ENCODE results near the gene PATE3. TPM values are rescaled to one million over a fixed set of nuclear protein-coding genes. Genes with fewer than 3 reads are reported as not detected.

PATE3 gene
- total RNA-seq, 2 donors from 2014 or later, result not detected

GRCh38 chr11:125762445-125762844 lies 25.5 kb upstream of the PATE3 start:
- H3K27ac Mint-ChIP-seq, result no peak overlapping the region
- peaks cover 13% of the 10 kb centered on the region for H3K4me1 Mint-ChIP-seq

GRCh38 chr11:125763483-125763882 lies 24.4 kb upstream of the PATE3 start:
- H3K4me1 Mint-ChIP-seq, result peaks cover 21% of the 10 kb centered on the region
- H3K27ac Mint-ChIP-seq, result no peak overlapping the region
- H3K36me3 Mint-ChIP-seq (ENCODE audit: low read depth), result no peaks in the 10 kb centered on the region
- no peak for TF ChIP-seq CTCF (conservative IDR thresholded peaks at IDR 0.05)
- 92% methylated on average over 2 of the region's 2 CpGs; no CpG with 5 or more reads in 1 of the 2 experiments for WGBS, 2 experiments (ENCODE audit: insufficient coverage in 1 of 2, insufficient read length in 1 of 2)
- Histone ChIP-seq H3K4me1 (ENCODE audit: control insufficient read depth, insufficient read depth, low read length) (peaks cover 9% of the 10 kb centered on the region), H3K9ac (ENCODE audit: extremely low read depth, low read length, poor library complexity, severe bottlenecking) (no peak overlapping the region), H3K27ac (ENCODE audit: low read depth, low read length) (no peak overlapping the region), H3K36me3 (ENCODE audit: control insufficient read depth, insufficient read depth, low read length) (no peaks in the 10 kb centered on the region), H3K27me3 (ENCODE audit: control insufficient read depth, insufficient read depth, low read length, poor library complexity, severe bottlenecking) (no peaks in the 10 kb centered on the region), H3K9me3 (ENCODE audit: control insufficient read depth, low read length) (no peaks in the 10 kb centered on the region), H3K4me3 (ENCODE audit: low read length) (no peak overlapping the region)
- DNase-seq, result no peak
- no peak overlapping the region for H3K4me3 Mint-ChIP-seq
- peaks cover 11% of the 10 kb centered on the region for H3K9me3 Mint-ChIP-seq
- H3K27me3 Mint-ChIP-seq (ENCODE audit: insufficient read depth), result peaks cover 18% of the 10 kb centered on the region

More at GRCh38 chr11:125762445-125762844, 25.5 kb upstream of the PATE3 start:
- no peak for TF ChIP-seq CTCF (conservative IDR thresholded peaks at IDR 0.05)
- no peak for DNase-seq
- Mint-ChIP-seq H3K4me3 (no peak overlapping the region), H3K36me3 (ENCODE audit: low read depth) (no peaks in the 10 kb centered on the region), H3K27me3 (ENCODE audit: insufficient read depth) (peaks cover 27% of the 10 kb centered on the region), H3K9me3 (peaks cover 15% of the 10 kb centered on the region)
- Histone ChIP-seq H3K4me3 (ENCODE audit: low read length) (no peak overlapping the region), H3K27ac (ENCODE audit: low read depth, low read length) (no peak overlapping the region), H3K4me1 (ENCODE audit: control insufficient read depth, insufficient read depth, low read length) (peaks cover 7% of the 10 kb centered on the region), H3K9ac (ENCODE audit: extremely low read depth, low read length, poor library complexity, severe bottlenecking) (no peak overlapping the region), H3K36me3 (ENCODE audit: control insufficient read depth, insufficient read depth, low read length) (no peaks in the 10 kb centered on the region), H3K27me3 (ENCODE audit: control insufficient read depth, insufficient read depth, low read length, poor library complexity, severe bottlenecking) (no peaks in the 10 kb centered on the region), H3K9me3 (ENCODE audit: control insufficient read depth, low read length) (no peaks in the 10 kb centered on the region)
- no CpG with 5 or more reads among the region's 1 CpG for WGBS, 2 experiments (ENCODE audit: insufficient coverage in 1 of 2, insufficient read length in 1 of 2)

GRCh38 chr11:125766251-125766650 lies 21.7 kb upstream of the PATE3 start:
- peaks cover 14% of the 10 kb centered on the region for H3K27me3 ChIP-seq (ENCODE audit: control insufficient read depth, insufficient read depth, low read length, poor library complexity, severe bottlenecking)
- Mint-ChIP-seq H3K9me3 (no peaks in the 10 kb centered on the region), H3K4me1 (peaks cover 22% of the 10 kb centered on the region), H3K4me3 (no peak overlapping the region), H3K27me3 (ENCODE audit: insufficient read depth) (peaks cover 20% of the 10 kb centered on the region), H3K27ac (no peak overlapping the region), H3K36me3 (ENCODE audit: low read depth) (no peaks in the 10 kb centered on the region)
- no peak overlapping the region for H3K9ac ChIP-seq (ENCODE audit: extremely low read depth, low read length, poor library complexity, severe bottlenecking)
- H3K4me3 ChIP-seq (ENCODE audit: low read length), result no peak overlapping the region
- H3K9me3 ChIP-seq (ENCODE audit: control insufficient read depth, low read length), result no peaks in the 10 kb centered on the region
- 86 to 100% methylated on average over 1 of the region's 1 CpG for WGBS, 2 experiments (ENCODE audit: insufficient coverage in 1 of 2, insufficient read length in 1 of 2)
- no peak overlapping the region for H3K27ac ChIP-seq (ENCODE audit: low read depth, low read length)
- DNase-seq, result no peak
- TF ChIP-seq CTCF (conservative IDR thresholded peaks at IDR 0.05), result no peak
- peaks cover 9% of the 10 kb centered on the region for H3K4me1 ChIP-seq (ENCODE audit: control insufficient read depth, insufficient read depth, low read length)
- H3K36me3 ChIP-seq (ENCODE audit: control insufficient read depth, insufficient read depth, low read length), result no peaks in the 10 kb centered on the region

All from endodermal cell (in vitro differentiated cells).